ENCODE measurements around the gene KLHL20.

DNA sequence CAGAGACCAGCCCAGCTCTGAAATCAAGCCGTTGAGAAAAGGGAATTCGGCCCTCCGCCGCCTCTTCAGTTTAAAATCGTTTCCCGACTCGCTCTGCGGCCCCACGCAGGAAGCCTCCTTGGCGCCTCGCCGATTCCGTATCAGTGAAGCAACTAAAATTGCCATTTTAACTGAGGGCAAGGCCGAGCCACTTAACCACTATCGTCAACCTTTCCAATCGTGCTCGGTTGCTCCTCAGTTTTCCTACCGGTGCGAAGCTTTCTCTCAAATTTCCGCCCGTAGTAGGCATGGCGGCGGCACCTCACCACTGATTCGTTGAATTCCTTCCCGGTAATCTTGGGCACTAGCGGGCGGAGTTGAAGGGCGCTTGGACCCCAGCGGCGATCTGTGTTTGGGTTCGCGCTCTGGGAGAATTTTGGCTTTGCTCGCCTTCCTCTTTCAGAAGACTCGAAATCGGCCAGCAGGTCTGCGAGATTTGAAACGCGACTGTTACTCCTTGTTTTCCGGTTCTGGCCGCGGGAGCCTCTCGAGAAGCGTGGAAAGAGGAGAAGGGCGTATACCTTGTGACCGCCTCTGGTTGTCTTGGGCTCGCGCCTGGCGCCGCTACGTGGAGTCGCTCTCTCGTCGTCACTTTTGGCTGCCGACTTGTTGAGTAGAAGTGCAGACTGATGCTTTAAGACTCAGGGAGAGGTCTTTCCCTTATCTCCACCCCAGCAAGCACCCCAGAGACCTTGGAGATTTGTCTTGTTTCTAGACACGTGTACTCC is 109.7 kb downstream of the KLHL20 start, which contains the start of the genes CENPL and DARS2:
- TF ChIP-seq, protein P1, sequence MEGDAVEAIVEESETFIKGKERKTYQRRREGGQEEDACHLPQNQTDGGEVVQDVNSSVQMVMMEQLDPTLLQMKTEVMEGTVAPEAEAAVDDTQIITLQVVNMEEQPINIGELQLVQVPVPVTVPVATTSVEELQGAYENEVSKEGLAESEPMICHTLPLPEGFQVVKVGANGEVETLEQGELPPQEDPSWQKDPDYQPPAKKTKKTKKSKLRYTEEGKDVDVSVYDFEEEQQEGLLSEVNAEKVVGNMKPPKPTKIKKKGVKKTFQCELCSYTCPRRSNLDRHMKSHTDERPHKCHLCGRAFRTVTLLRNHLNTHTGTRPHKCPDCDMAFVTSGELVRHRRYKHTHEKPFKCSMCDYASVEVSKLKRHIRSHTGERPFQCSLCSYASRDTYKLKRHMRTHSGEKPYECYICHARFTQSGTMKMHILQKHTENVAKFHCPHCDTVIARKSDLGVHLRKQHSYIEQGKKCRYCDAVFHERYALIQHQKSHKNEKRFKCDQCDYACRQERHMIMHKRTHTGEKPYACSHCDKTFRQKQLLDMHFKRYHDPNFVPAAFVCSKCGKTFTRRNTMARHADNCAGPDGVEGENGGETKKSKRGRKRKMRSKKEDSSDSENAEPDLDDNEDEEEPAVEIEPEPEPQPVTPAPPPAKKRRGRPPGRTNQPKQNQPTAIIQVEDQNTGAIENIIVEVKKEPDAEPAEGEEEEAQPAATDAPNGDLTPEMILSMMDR (IDR thresholded peaks at IDR 0.05): no peak
- TF ChIP-seq ZFX (IDR thresholded peaks at IDR 0.05; ENCODE audit: borderline replicate concordance): no peak

All from 22Rv1 (cell line).